Activated CD4-positive, alpha-beta T cell treated with anti-CD3 and anti-CD28 coated beads, Interleukin-2, amount 50 U/mL, for 1 hour (primary cell): Measurements from ENCODE around the gene POU1F1.
"Not testable (repeated sequence)": the region's sequence is repeated elsewhere in the genome, so short reads cannot be mapped to it uniquely, and the experiment has no call there.

Source experiments
- DNase-seq: peaks from one replicate; pipeline ENCODE4 v3.0.0-alpha.2; 2020

The POU1F1 gene

GRCh38 chr3:87248831-87249230 lies 27.6 kb downstream of the POU1F1 start:
- DNase-seq = no peak

GRCh38 chr3:87248231-87248630 lies 28.2 kb downstream of the POU1F1 start:
- DNase-seq = not testable (repeated sequence)

GRCh38 chr3:87247430-87247773 lies 29.0 kb downstream of the POU1F1 start:
- DNase-seq = no peak

- no peak for DNase-seq
These were observed 29.5 kb downstream of the POU1F1 start for GRCh38 chr3:87246662-87247429.

GRCh38 chr3:87236093-87236492 lies 40.3 kb downstream of the POU1F1 start:
- no peak for DNase-seq

GRCh38 chr3:87233805-87234204 lies 42.6 kb downstream of the POU1F1 start:
- no peak for DNase-seq

- DNase-seq = no peak
These were observed 47.3 kb downstream of the POU1F1 start for GRCh38 chr3:87229113-87229512.

- DNase-seq = no peak
These were observed 48.1 kb downstream of the POU1F1 start for GRCh38 chr3:87228316-87228715.

GRCh38 chr3:87227835-87228144 lies 48.6 kb downstream of the POU1F1 start:
- DNase-seq = no peak

GRCh38 chr3:87227104-87227834 lies 49.1 kb downstream of the POU1F1 start, which contains the start of gene CHMP2B:
Gene CHMP2B, plus strand, starts transcription at chr3:87227309. Its CDS starts 214 bp downstream, at chr3:87227523.
- DNase-seq = peak; percentile 90

- no peak for DNase-seq
These were observed 50.7 kb downstream of the POU1F1 start for GRCh38 chr3:87225659-87226058.

GRCh38 chr3:87219611-87220010 lies 56.8 kb downstream of the POU1F1 start:
- no peak for DNase-seq

GRCh38 chr3:87218560-87218959 lies 57.8 kb downstream of the POU1F1 start:
- DNase-seq = no peak
